Hepatocyte (in vitro differentiated cells): Measurements from ENCODE around the gene PPFIBP2. TPM values are rescaled to one million over a fixed set of nuclear protein-coding genes. Genes with fewer than 3 reads are reported as not detected.

Experiments used
- DNase-seq: peaks from one replicate; pipeline ENCODE4 v3.0.0-alpha.2; 2016; ENCODE audit warnings: low spot score
- H2AFZ ChIP-seq: fragments of 200-600 bp; sonication (generic); 2 replicates; pipeline ENCODE4 v1.6.0; 2016; ENCODE audit warnings: antibody characterized with exemption, mild to moderate bottlenecking
- H3K27ac ChIP-seq: fragments of 200-600 bp; sonication (generic); 2 replicates; pipeline ENCODE4 v1.5.1; 2016; ENCODE audit warnings: mild to moderate bottlenecking
- H3K27me3 ChIP-seq: fragments of 200-600 bp; sonication (generic); 2 replicates; pipeline ENCODE4 v1.6.1; 2016
- H3K36me3 ChIP-seq: fragments of 200-600 bp; sonication (generic); replicated peaks from 2 replicates; pipeline ENCODE4 v1.5.1; 2016; ENCODE audit warnings: low read depth; ENCODE audit not compliant: insufficient read depth
- H3K4me1 ChIP-seq: fragments of 200-600 bp; sonication (generic); 2 replicates; pipeline ENCODE4 v1.5.1; 2016; ENCODE audit warnings: mild to moderate bottlenecking, moderate library complexity; ENCODE audit not compliant: insufficient read depth
- H3K4me2 ChIP-seq: fragments of 200-600 bp; sonication (generic); 2 replicates; pipeline ENCODE4 v1.6.0; 2016
- H3K4me3 ChIP-seq: fragments of 200-600 bp; sonication (generic); 2 replicates; pipeline ENCODE4 v1.5.1; 2016; ENCODE audit warnings: mild to moderate bottlenecking
- H3K79me2 ChIP-seq: fragments of 200-600 bp; sonication (generic); 2 replicates; pipeline ENCODE4 v1.6.0; 2017; ENCODE audit warnings: mild to moderate bottlenecking
- H3K9me2 ChIP-seq: fragments of 200-600 bp; sonication (generic); replicated peaks from 2 replicates; pipeline ENCODE4 v1.6.0; 2017; ENCODE audit warnings: mild to moderate bottlenecking; ENCODE audit not compliant: insufficient read depth
- H3K9me3 ChIP-seq: fragments of 200-600 bp; sonication (generic); 2 replicates; pipeline ENCODE4 v1.5.1; 2016; ENCODE audit warnings: low read depth, mild to moderate bottlenecking
- H4K20me1 ChIP-seq: fragments of 200-600 bp; sonication (generic); 2 replicates; pipeline ENCODE4 v1.6.0; 2016; ENCODE audit warnings: mild to moderate bottlenecking; ENCODE audit not compliant: insufficient read depth, poor library complexity, severe bottlenecking
- CTCF ChIP-seq: fragments of 200-600 bp; sonication (generic); IDR thresholded peaks from 2 replicates; pipeline ENCODE4 v1.5.1; 2016; ENCODE audit warnings: antibody characterized with exemption, mild to moderate bottlenecking; ENCODE audit not compliant: poor library complexity
- EZH2 ChIP-seq: fragments of 200-600 bp; sonication (generic); IDR thresholded peaks from 2 replicates; pipeline ENCODE4 v1.6.1; 2016; ENCODE audit warnings: antibody characterized with exemption, mild to moderate bottlenecking, borderline replicate concordance
- EZH2phosphoT487 ChIP-seq: fragments of 200-600 bp; sonication (generic); IDR thresholded peaks from one replicate; pipeline ENCODE4 v1.6.1; 2018; ENCODE audit warnings: antibody characterized with exemption, mild to moderate bottlenecking, low read depth, moderate library complexity; ENCODE audit not compliant: unreplicated experiment, severe bottlenecking
- WGBS: methylation state at CpG from one replicate; pipeline ENCODE4 v1.1.6; 2016; ENCODE audit warnings: low lambda C conversion rate; ENCODE audit errors: missing lambda C conversion rate; 5-methylcytosine and 5-hydroxymethylcytosine counted together
- polyA plus RNA-seq: library from polyadenylated mRNA; unstranded; fragments of >200 nt; fragmentation: Nextera tagmentation; extraction: Ambion mirVana; gene quantifications from 2 replicates; pipeline ENCODE4 v1.2.1, GENCODE V29; 2016
- total RNA-seq: library from RNA; depleted of rRNA; stranded (reverse); fragments of >200 nt; gene quantifications from 2 replicates; pipeline ENCODE4 v1.2.3, GENCODE V29; 2014

PPFIBP2 gene
- total and polyA plus RNA-seq, 2 experiments from 2014 or later = 33.9 to 55.8 TPM

- no peak overlapping the region for H2AFZ ChIP-seq
- H3K36me3 ChIP-seq = no peaks in the 10 kb centered on the region
- H3K4me3 ChIP-seq = no peak overlapping the region
- H3K79me2 ChIP-seq = peaks cover 60% of the 10 kb centered on the region
- no peak for DNase-seq
- no peaks in the 10 kb centered on the region for H4K20me1 ChIP-seq
- H3K4me1 ChIP-seq = peaks cover 9% of the 10 kb centered on the region
- peak overlapping the region; percentile 71 for H3K27ac ChIP-seq
- H3K4me2 ChIP-seq = peak overlapping the region; percentile 31
- no peaks in the 10 kb centered on the region for H3K27me3 ChIP-seq
- WGBS = 39% methylated on average over 2 of the region's 2 CpGs
- H3K9me2 ChIP-seq = no peaks in the 10 kb centered on the region
- H3K9me3 ChIP-seq = no peaks in the 10 kb centered on the region
- TF ChIP-seq EZH2phosphoT487 = no peak
Observed at GRCh38 chr11:7520981-7521487, 7.2 kb downstream of the PPFIBP2 start.

GRCh38 chr11:7522121-7522520, 8.3 kb downstream of the PPFIBP2 start:
- 94% methylated on average over 4 of the region's 4 CpGs for WGBS
- Histone ChIP-seq H3K4me3 (no peak overlapping the region), H3K27me3 (no peaks in the 10 kb centered on the region), H3K4me2 (no peak overlapping the region), H2AFZ (no peak overlapping the region), H3K4me1 (peaks cover 9% of the 10 kb centered on the region), H3K9me3 (no peaks in the 10 kb centered on the region), H3K27ac (peak overlapping the region; percentile 48), H3K79me2 (peaks cover 58% of the 10 kb centered on the region), H3K9me2 (no peaks in the 10 kb centered on the region), H3K36me3 (no peaks in the 10 kb centered on the region), H4K20me1 (no peaks in the 10 kb centered on the region)
- TF ChIP-seq EZH2 (no peak), CTCF (no peak), EZH2phosphoT487 (no peak)
- DNase-seq = no peak

GRCh38 chr11:7522546-7522945, 8.7 kb downstream of the PPFIBP2 start:
- no peaks in the 10 kb centered on the region for H3K27me3 ChIP-seq
- H3K4me1 ChIP-seq = peaks cover 9% of the 10 kb centered on the region
- no peaks in the 10 kb centered on the region for H3K9me2 ChIP-seq
- peaks cover 59% of the 10 kb centered on the region for H3K79me2 ChIP-seq
- no peak for DNase-seq
- H2AFZ ChIP-seq = no peak overlapping the region
- no peak for TF ChIP-seq CTCF
- no peak for TF ChIP-seq EZH2
- no peak for TF ChIP-seq EZH2phosphoT487
- H3K36me3 ChIP-seq = no peaks in the 10 kb centered on the region
- H3K4me3 ChIP-seq = no peak overlapping the region
- H3K27ac ChIP-seq = no peak overlapping the region
- WGBS = 94% methylated on average over 4 of the region's 4 CpGs
- no peak overlapping the region for H3K4me2 ChIP-seq
- H3K9me3 ChIP-seq = no peaks in the 10 kb centered on the region
- H4K20me1 ChIP-seq = no peaks in the 10 kb centered on the region

GRCh38 chr11:7523416-7524210, 9.8 kb downstream of the PPFIBP2 start:
- no peak overlapping the region for H3K4me2 ChIP-seq
- no peaks in the 10 kb centered on the region for H3K27me3 ChIP-seq
- H3K36me3 ChIP-seq = no peaks in the 10 kb centered on the region
- no peaks in the 10 kb centered on the region for H3K9me2 ChIP-seq
- 87% methylated on average over 6 of the region's 6 CpGs for WGBS
- H3K4me3 ChIP-seq = no peak overlapping the region
- H4K20me1 ChIP-seq = no peaks in the 10 kb centered on the region
- peaks cover 51% of the 10 kb centered on the region for H3K79me2 ChIP-seq
- TF ChIP-seq EZH2phosphoT487 (no peak), CTCF (no peak), EZH2 (no peak)
- H3K27ac ChIP-seq = peak overlapping the region; percentile 40
- no peak overlapping the region for H2AFZ ChIP-seq
- H3K9me3 ChIP-seq = no peaks in the 10 kb centered on the region
- H3K4me1 ChIP-seq = peaks cover 9% of the 10 kb centered on the region
- no peak for DNase-seq
